ENCODE measurements around the gene CCHCR1. TPM values are rescaled to one million over a fixed set of nuclear protein-coding genes. Genes with fewer than 3 reads are reported as not detected.

CCHCR1 gene
- total and polyA plus RNA-seq, 2 of the 13 experiments (the other 11 are each of a cell fraction or from before 2014, with no cell fraction given): 14.6 to 28.2 TPM

DNA sequence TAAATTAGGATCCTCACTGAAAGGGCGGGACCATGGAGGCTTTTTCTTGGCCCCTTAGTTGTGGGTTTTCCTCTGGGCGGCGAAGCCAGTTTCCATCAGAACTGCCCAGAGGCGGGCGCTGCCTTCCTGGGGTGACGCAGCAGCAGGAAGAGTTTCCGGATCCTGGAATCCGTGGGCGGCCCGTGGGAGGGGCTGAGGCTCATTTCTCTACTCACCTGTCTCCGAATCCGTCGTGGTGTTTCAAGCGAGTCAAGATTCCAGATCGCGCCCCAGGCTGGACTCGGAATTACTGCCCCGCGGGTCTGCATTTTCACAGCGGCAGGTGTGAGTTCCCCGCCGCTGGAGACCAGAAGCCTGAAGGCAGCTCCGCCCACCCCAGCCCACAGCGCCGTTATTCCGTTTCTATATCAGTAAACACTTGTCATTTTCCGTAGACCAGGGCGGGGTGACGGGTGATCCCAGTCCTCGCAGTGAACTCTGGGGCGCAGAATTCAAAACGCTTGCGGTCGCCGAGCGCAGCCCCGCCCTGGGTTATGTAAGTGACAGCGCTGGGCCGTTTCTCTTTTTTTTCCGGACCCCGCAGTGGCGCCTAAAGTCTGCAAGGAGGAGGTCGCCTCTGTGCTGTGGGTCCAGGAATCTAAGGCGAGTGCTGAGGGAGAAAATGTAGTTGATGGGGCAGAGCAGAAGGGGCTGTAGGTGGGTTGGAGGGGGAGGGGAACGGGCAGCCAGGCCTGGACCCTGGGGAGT lies 40.1 kb upstream of the CCHCR1 start (continued):
- no peak for TF ChIP-seq PRDM15 (CRISPR knock-in tag; IDR thresholded peaks at IDR 0.05)
- TF ChIP-seq, protein P1, sequence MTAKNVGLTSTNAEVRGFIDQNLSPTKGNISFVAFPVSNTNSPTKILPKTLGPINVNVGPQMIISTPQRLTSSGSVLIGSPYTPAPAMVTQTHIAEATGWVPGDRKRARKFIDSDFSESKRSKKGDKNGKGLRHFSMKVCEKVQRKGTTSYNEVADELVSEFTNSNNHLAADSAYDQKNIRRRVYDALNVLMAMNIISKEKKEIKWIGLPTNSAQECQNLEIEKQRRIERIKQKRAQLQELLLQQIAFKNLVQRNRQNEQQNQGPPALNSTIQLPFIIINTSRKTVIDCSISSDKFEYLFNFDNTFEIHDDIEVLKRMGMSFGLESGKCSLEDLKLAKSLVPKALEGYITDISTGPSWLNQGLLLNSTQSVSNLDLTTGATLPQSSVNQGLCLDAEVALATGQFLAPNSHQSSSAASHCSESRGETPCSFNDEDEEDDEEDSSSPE (CRISPR knock-in tag; IDR thresholded peaks at IDR 0.05): peak; percentile 89
- no peak for TF ChIP-seq MYNN (CRISPR knock-in tag; IDR thresholded peaks at IDR 0.05; ENCODE audit: low read depth)
- TF ChIP-seq ZNF652 (CRISPR knock-in tag; IDR thresholded peaks at IDR 0.05; ENCODE audit: borderline replicate concordance, low read depth): no peak
- TF ChIP-seq SMYD3 (CRISPR knock-in tag; IDR thresholded peaks at IDR 0.05): no peak
- TF ChIP-seq SP4 (CRISPR knock-in tag; IDR thresholded peaks at IDR 0.05): peak; percentile 67
- TF ChIP-seq ZNF777 (CRISPR knock-in tag; IDR thresholded peaks at IDR 0.05): no peak
- no peak for TF ChIP-seq GLMP (CRISPR knock-in tag; IDR thresholded peaks at IDR 0.05; ENCODE audit: borderline replicate concordance)
- no peak for TF ChIP-seq NCOA5 (CRISPR knock-in tag; IDR thresholded peaks at IDR 0.05)
- TF ChIP-seq ZNF678 (CRISPR knock-in tag; IDR thresholded peaks at IDR 0.05): no peak; the same call in 1 of the 2 replicates
- no peak for TF ChIP-seq ZFYVE20 (CRISPR knock-in tag; IDR thresholded peaks at IDR 0.05; ENCODE audit: borderline replicate concordance, low read depth)
- TF ChIP-seq, protein P2, sequence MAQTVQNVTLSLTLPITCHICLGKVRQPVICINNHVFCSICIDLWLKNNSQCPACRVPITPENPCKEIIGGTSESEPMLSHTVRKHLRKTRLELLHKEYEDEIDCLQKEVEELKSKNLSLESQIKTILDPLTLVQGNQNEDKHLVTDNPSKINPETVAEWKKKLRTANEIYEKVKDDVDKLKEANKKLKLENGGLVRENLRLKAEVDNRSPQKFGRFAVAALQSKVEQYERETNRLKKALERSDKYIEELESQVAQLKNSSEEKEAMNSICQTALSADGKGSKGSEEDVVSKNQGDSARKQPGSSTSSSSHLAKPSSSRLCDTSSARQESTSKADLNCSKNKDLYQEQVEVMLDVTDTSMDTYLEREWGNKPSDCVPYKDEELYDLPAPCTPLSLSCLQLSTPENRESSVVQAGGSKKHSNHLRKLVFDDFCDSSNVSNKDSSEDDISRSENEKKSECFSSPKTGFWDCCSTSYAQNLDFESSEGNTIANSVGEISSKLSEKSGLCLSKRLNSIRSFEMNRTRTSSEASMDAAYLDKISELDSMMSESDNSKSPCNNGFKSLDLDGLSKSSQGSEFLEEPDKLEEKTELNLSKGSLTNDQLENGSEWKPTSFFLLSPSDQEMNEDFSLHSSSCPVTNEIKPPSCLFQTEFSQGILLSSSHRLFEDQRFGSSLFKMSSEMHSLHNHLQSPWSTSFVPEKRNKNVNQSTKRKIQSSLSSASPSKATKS (CRISPR knock-in tag; IDR thresholded peaks at IDR 0.05): no peak
- TF ChIP-seq REXO4 (CRISPR knock-in tag; IDR thresholded peaks at IDR 0.05; ENCODE audit: borderline replicate concordance): no peak
- TF ChIP-seq NAIF1 (CRISPR knock-in tag; IDR thresholded peaks at IDR 0.05; ENCODE audit: borderline replicate concordance): peak; percentile 74
- TF ChIP-seq GATAD2A (CRISPR knock-in tag; IDR thresholded peaks at IDR 0.05): no peak
- TF ChIP-seq SYNCRIP (IDR thresholded peaks at IDR 0.05; ENCODE audit: insufficient read depth, low read depth, low read length): no peak
- TF ChIP-seq ZFP1 (CRISPR knock-in tag; IDR thresholded peaks at IDR 0.05): no peak
- 0 out of 2 replicates have a peak, but pooled peaks have one; percentile 27 for TF ChIP-seq ZNF816 (CRISPR knock-in tag; IDR thresholded peaks at IDR 0.05; ENCODE audit: borderline replicate concordance)
- TF ChIP-seq SAP130 (CRISPR knock-in tag; IDR thresholded peaks at IDR 0.05; ENCODE audit: low read depth): peak; percentile 88
- TF ChIP-seq, protein P3, sequence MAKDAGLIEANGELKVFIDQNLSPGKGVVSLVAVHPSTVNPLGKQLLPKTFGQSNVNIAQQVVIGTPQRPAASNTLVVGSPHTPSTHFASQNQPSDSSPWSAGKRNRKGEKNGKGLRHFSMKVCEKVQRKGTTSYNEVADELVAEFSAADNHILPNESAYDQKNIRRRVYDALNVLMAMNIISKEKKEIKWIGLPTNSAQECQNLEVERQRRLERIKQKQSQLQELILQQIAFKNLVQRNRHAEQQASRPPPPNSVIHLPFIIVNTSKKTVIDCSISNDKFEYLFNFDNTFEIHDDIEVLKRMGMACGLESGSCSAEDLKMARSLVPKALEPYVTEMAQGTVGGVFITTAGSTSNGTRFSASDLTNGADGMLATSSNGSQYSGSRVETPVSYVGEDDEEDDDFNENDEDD (CRISPR knock-in tag; IDR thresholded peaks at IDR 0.05; ENCODE audit: borderline replicate concordance): peak; percentile 65; the same call in 1 of the 2 replicates
- TF ChIP-seq NFIC (IDR thresholded peaks at IDR 0.05; ENCODE audit: low read length): peak; percentile 45; the same call in 1 of the 2 replicates

Measured in HepG2 (cell line).